Loucy (cell line): ENCODE results near the gene FBXW9.

Experiments used
- H2AFZ ChIP-seq: fragments of 200-600 bp; sonication (generic); 2 replicates; pipeline ENCODE4 v1.6.0; 2016; ENCODE audit warnings: antibody characterized with exemption, mild to moderate bottlenecking, low read length, moderate library complexity
- H3F3A ChIP-seq: fragments of 200-600 bp; 2 replicates; pipeline ENCODE4 v1.6.0; 2016; ENCODE audit warnings: antibody characterized with exemption, low read depth, mild to moderate bottlenecking
- H3K27me3 ChIP-seq: fragments of 200-600 bp; sonication (generic); 2 replicates; pipeline ENCODE4 v1.6.1; 2014; ENCODE audit warnings: low read length, mild to moderate bottlenecking; ENCODE audit not compliant: insufficient read depth, poor library complexity, severe bottlenecking
- H3K36me3 ChIP-seq: fragments of 200-600 bp; sonication (generic); 2 replicates; pipeline ENCODE4 v1.6.1; 2016; ENCODE audit warnings: low read length; ENCODE audit not compliant: insufficient read depth
- H3K4me1 ChIP-seq: fragments of 200-600 bp; sonication (generic); 2 replicates; pipeline ENCODE4 v1.5.1; 2014; ENCODE audit warnings: low read length, mild to moderate bottlenecking; ENCODE audit not compliant: insufficient read depth, poor library complexity, severe bottlenecking
- H3K4me2 ChIP-seq: fragments of 200-600 bp; sonication (generic); 2 replicates; pipeline ENCODE4 v1.6.0; 2014; ENCODE audit warnings: antibody characterized with exemption, low read length, low read depth, mild to moderate bottlenecking; ENCODE audit not compliant: poor library complexity, severe bottlenecking
- H3K4me3 ChIP-seq: fragments of 200-600 bp; sonication (generic); 2 replicates; pipeline ENCODE4 v1.5.1; 2014; ENCODE audit warnings: low read length, mild to moderate bottlenecking, mixed read lengths; ENCODE audit not compliant: poor library complexity, severe bottlenecking
- H3K79me2 ChIP-seq: fragments of 200-600 bp; sonication (generic); 2 replicates; pipeline ENCODE4 v1.6.1; 2014; ENCODE audit warnings: low read length; ENCODE audit not compliant: insufficient read depth
- H3K9ac ChIP-seq: fragments of 200-600 bp; sonication (generic); 2 replicates; pipeline ENCODE4 v1.6.0; 2014; ENCODE audit warnings: mild to moderate bottlenecking, low read depth, low read length, moderate library complexity; ENCODE audit not compliant: poor library complexity, severe bottlenecking
- H3K9me2 ChIP-seq: fragments of 200-600 bp; sonication (generic); replicated peaks from 2 replicates; pipeline ENCODE4 v1.6.1; 2016; ENCODE audit warnings: low read depth, low read length, mixed read lengths
- H3K9me3 ChIP-seq: fragments of 200-600 bp; sonication (generic); 2 replicates; pipeline ENCODE4 v1.6.1; 2014; ENCODE audit warnings: mild to moderate bottlenecking, antibody characterized with exemption, low read length, low read depth; ENCODE audit not compliant: insufficient read depth
- H4K20me1 ChIP-seq: fragments of 200-600 bp; sonication (generic); 2 replicates; pipeline ENCODE4 v1.6.0; 2014; ENCODE audit warnings: antibody characterized with exemption, low read length, mild to moderate bottlenecking; ENCODE audit not compliant: insufficient read depth, poor library complexity, severe bottlenecking
- EZH2phosphoT487 ChIP-seq: fragments of 200-600 bp; IDR thresholded peaks from 2 replicates; pipeline ENCODE4 v1.6.1; 2018; ENCODE audit warnings: antibody characterized with exemption, mild to moderate bottlenecking, moderate library complexity, borderline replicate concordance
- TF ChIP-seq, protein P1 (sequence below): fragments of 200-600 bp; sonication (generic); conservative IDR thresholded peaks from 2 replicates; pipeline ENCODE4 v1.5.1; 2014; ENCODE audit warnings: mild to moderate bottlenecking, antibody characterized with exemption, low read length

Gene FBXW9

DNA sequence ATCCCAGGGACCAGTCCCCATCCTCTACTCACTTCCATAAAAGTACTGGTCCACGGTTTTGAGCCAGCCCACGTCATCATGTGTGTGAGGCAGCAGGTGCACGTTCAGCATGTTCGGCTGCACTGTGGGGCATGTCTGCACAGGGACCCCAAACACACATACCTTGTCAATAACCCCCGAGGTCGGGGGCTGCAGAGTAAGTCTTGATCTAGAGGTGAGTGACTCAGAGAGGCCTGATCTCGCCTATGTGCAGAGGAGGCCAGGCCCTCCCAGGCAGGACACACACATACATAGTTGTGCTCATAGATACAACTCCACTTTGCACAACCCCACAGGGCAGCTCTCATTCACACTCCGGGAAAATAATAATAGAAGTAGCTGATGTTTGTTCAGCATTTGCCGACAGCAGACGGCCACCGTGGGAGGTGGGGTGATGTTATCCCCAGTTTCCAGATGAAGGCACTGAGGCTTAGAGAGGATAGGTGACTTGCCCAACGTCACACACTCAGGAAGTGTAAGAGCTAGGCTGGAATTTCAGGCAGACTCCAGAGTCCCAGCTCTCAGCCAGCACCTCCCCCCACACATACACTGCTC lies 30.7 kb downstream of the FBXW9 start:
- no peaks in the 10 kb centered on the region for H3K9me2 ChIP-seq
- peaks cover 38% of the 10 kb centered on the region for H3K79me2 ChIP-seq
- TF ChIP-seq, protein P1, sequence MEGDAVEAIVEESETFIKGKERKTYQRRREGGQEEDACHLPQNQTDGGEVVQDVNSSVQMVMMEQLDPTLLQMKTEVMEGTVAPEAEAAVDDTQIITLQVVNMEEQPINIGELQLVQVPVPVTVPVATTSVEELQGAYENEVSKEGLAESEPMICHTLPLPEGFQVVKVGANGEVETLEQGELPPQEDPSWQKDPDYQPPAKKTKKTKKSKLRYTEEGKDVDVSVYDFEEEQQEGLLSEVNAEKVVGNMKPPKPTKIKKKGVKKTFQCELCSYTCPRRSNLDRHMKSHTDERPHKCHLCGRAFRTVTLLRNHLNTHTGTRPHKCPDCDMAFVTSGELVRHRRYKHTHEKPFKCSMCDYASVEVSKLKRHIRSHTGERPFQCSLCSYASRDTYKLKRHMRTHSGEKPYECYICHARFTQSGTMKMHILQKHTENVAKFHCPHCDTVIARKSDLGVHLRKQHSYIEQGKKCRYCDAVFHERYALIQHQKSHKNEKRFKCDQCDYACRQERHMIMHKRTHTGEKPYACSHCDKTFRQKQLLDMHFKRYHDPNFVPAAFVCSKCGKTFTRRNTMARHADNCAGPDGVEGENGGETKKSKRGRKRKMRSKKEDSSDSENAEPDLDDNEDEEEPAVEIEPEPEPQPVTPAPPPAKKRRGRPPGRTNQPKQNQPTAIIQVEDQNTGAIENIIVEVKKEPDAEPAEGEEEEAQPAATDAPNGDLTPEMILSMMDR, result no peak
- no peak for TF ChIP-seq EZH2phosphoT487
- no peaks in the 10 kb centered on the region for H3K27me3 ChIP-seq
- H3K4me3 ChIP-seq, result peak overlapping the region; percentile 89
- no peaks in the 10 kb centered on the region for H3F3A ChIP-seq
- no peaks in the 10 kb centered on the region for H3K9me3 ChIP-seq
- peak overlapping the region; percentile 86 for H3K9ac ChIP-seq
- no peak overlapping the region; the same call in 1 of the 2 replicates for H2AFZ ChIP-seq
- peaks cover 4% of the 10 kb centered on the region; the same call in 1 of the 2 replicates for H3K36me3 ChIP-seq
- H3K4me2 ChIP-seq, result peak overlapping the region; percentile 90
- peaks cover 13% of the 10 kb centered on the region for H4K20me1 ChIP-seq
- H3K4me1 ChIP-seq, result peaks cover 25% of the 10 kb centered on the region

DNA sequence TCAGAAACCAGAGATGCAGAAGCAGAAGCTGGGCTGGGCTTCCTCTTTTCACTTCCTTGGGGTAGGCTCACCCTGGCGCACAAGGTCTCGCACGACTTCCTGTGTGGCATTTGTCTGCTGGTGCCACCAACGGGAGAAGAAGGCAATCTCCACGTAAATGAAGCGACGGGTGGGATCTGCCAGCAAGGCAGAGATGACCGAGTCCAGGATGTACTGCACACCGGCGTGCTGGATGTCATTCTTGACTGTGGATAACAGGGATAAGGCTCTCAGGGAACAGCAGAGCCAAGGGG lies 31.2 kb downstream of the FBXW9 start:
- no peaks in the 10 kb centered on the region for H3K9me2 ChIP-seq
- peaks cover 4% of the 10 kb centered on the region; the same call in 1 of the 2 replicates for H3K36me3 ChIP-seq
- H3F3A ChIP-seq, result no peaks in the 10 kb centered on the region
- H3K9me3 ChIP-seq, result no peaks in the 10 kb centered on the region
- H3K79me2 ChIP-seq, result peaks cover 32% of the 10 kb centered on the region
- no peaks in the 10 kb centered on the region for H3K27me3 ChIP-seq
- TF ChIP-seq, protein P1, result no peak
- no peak for TF ChIP-seq EZH2phosphoT487
- H3K4me1 ChIP-seq, result peaks cover 25% of the 10 kb centered on the region
- no peak overlapping the region for H3K4me3 ChIP-seq
- H3K9ac ChIP-seq, result peak overlapping the region; percentile 86
- H4K20me1 ChIP-seq, result peaks cover 13% of the 10 kb centered on the region
- peak overlapping the region; percentile 90 for H3K4me2 ChIP-seq
- H2AFZ ChIP-seq, result no peak overlapping the region

DNA sequence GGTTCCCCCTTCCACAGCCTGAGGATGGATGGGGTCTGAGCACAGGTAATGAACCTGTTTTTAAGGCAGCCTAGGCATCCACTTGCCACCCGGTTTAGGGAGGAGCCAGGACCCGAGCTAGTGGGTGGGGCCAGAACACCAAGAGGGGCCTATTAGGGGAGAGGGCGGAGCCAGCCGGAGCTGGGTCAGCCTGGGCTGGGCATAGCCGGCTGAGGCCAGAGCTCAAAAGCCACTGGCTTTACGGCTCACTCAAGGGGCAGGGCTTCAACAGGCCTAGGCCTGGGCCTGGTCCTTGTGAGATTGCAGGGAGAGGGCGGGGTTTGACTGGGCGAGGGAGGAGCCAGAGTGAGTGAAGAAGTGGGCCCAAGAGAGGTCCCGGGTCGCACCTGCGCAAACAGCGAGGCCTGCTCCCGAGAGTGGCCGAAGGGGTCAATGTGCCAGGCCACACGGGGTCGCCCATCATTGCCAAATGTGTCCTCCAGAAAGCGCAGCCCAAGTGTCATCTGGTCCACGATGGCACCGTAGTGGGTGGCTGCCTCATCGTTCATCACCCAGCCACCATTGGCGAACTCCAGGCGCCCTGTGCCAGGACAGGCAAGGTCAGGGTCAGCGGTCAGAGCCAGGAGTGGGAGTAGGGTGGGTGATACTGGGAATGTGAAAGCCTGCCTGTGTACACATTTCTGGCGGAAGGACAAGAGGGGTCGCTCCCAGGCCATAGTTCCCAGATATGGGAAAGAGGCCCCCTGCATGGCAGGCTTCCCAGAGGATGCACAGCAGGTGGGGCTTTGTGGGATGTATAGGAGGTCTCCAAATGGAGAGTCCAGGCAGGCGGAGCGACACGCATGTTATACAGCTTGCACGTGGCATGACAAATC lies 31.8 kb downstream of the FBXW9 start:
- peaks cover 13% of the 10 kb centered on the region for H4K20me1 ChIP-seq
- no peaks in the 10 kb centered on the region for H3K27me3 ChIP-seq
- no peaks in the 10 kb centered on the region for H3K9me2 ChIP-seq
- H3K4me2 ChIP-seq, result no peak overlapping the region
- H3K4me3 ChIP-seq, result no peak overlapping the region
- no peak overlapping the region for H2AFZ ChIP-seq
- no peaks in the 10 kb centered on the region for H3K9me3 ChIP-seq
- H3K36me3 ChIP-seq, result peaks cover 4% of the 10 kb centered on the region; the same call in 1 of the 2 replicates
- peaks cover 27% of the 10 kb centered on the region for H3K79me2 ChIP-seq
- H3K9ac ChIP-seq, result no peak overlapping the region
- no peaks in the 10 kb centered on the region for H3F3A ChIP-seq
- H3K4me1 ChIP-seq, result peaks cover 25% of the 10 kb centered on the region
- TF ChIP-seq, protein P1, result no peak
- TF ChIP-seq EZH2phosphoT487, result no peak
